HL-60 (cell line): Measurements from ENCODE around the gene DCX.

Source experiments
- DNase-seq, 2 experiments: peaks; one replicate each; pipeline ENCODE4 v3.0.0-alpha.2; 2010 to 2020; ENCODE audit warnings: low read depth in 1 of 2, low spot score in 1 of 2
- H3K27ac ChIP-seq: fragments of 250-450 bp; sonication (Bioruptor Pico); replicated peaks from 2 replicates; pipeline ENCODE4 v1.5.1; 2020; ENCODE audit warnings: mild to moderate bottlenecking, moderate library complexity
- H3K27me3 ChIP-seq: fragments of 250-450 bp; sonication (Bioruptor Pico); 2 replicates; pipeline ENCODE4 v1.5.1; 2021; ENCODE audit warnings: mild to moderate bottlenecking, moderate library complexity; ENCODE audit not compliant: insufficient read depth, poor library complexity, severe bottlenecking
- H3K4me3 ChIP-seq: replicated peaks from 2 replicates; pipeline ENCODE4 v1.5.1; 2011; ENCODE audit warnings: mild to moderate bottlenecking, control low read depth, low read length; ENCODE audit not compliant: insufficient read depth
- CTCF ChIP-seq: IDR thresholded peaks from one replicate; pipeline ENCODE4 v1.5.1; 2011; ENCODE audit warnings: low read length, control low read depth, inconsistent platforms; ENCODE audit not compliant: insufficient read depth
- GABPA ChIP-seq: IDR thresholded peaks from 2 replicates; pipeline ENCODE4 v1.6.1; 2012; ENCODE audit warnings: low read depth
- POLR2AphosphoS5 ChIP-seq: IDR thresholded peaks from 2 replicates; pipeline ENCODE4 v1.6.1; 2012; ENCODE audit warnings: low read depth
- REST ChIP-seq: IDR thresholded peaks from 2 replicates; pipeline ENCODE4 v1.6.1; 2012; ENCODE audit warnings: low read depth; ENCODE audit not compliant: insufficient replicate concordance
- SPI1 ChIP-seq: IDR thresholded peaks from 2 replicates; pipeline ENCODE4 v1.6.1; 2012; ENCODE audit warnings: low read depth, mild to moderate bottlenecking, borderline replicate concordance

DCX gene

GRCh38 chrX:111365770-111366325, 46.1 kb downstream of the DCX start:
- Histone ChIP-seq H3K27ac (no peak overlapping the region), H3K27me3 (no peaks in the 10 kb centered on the region), H3K4me3 (no peak overlapping the region)
- TF ChIP-seq CTCF (no peak), REST (no peak), POLR2AphosphoS5 (no peak), GABPA (no peak), SPI1 (no peak)
- no peak for DNase-seq

GRCh38 chrX:111363741-111364140, 48.3 kb downstream of the DCX start:
- TF ChIP-seq POLR2AphosphoS5: no peak
- no peak for TF ChIP-seq CTCF
- no peak for TF ChIP-seq GABPA
- TF ChIP-seq REST: no peak
- no peak for TF ChIP-seq SPI1
- H3K27me3 ChIP-seq: no peaks in the 10 kb centered on the region
- H3K27ac ChIP-seq: no peak overlapping the region
- no peak overlapping the region for H3K4me3 ChIP-seq
- DNase-seq: no peak

- Histone ChIP-seq H3K4me3 (no peak overlapping the region), H3K27ac (no peak overlapping the region), H3K27me3 (no peaks in the 10 kb centered on the region)
- DNase-seq: no peak
- TF ChIP-seq GABPA: no peak
- TF ChIP-seq CTCF: no peak
- TF ChIP-seq SPI1: no peak
- no peak for TF ChIP-seq POLR2AphosphoS5
- TF ChIP-seq REST: no peak
These were observed 50.2 kb downstream of the DCX start for GRCh38 chrX:111361751-111362150.
